Epidermal melanocyte (primary cell): Measurements from ENCODE around the gene TMEM158.
A peak's percentile ranks its signal among the peaks of the same experiment; 100 is the strongest.

ENCODE experiments used
- DNase-seq: peaks from one replicate; pipeline ENCODE4 v3.0.0; 2011; ENCODE audit warnings: low spot score; ENCODE audit not compliant: insufficient read length

The TMEM158 gene

GRCh38 chr3:45204136-45204535, 22.0 kb downstream of the TMEM158 start:
- no peak for DNase-seq

- DNase-seq, result peak; percentile 77
Measured at GRCh38 chr3:45199837-45200648, 26.0 kb downstream of the TMEM158 start.

DNA sequence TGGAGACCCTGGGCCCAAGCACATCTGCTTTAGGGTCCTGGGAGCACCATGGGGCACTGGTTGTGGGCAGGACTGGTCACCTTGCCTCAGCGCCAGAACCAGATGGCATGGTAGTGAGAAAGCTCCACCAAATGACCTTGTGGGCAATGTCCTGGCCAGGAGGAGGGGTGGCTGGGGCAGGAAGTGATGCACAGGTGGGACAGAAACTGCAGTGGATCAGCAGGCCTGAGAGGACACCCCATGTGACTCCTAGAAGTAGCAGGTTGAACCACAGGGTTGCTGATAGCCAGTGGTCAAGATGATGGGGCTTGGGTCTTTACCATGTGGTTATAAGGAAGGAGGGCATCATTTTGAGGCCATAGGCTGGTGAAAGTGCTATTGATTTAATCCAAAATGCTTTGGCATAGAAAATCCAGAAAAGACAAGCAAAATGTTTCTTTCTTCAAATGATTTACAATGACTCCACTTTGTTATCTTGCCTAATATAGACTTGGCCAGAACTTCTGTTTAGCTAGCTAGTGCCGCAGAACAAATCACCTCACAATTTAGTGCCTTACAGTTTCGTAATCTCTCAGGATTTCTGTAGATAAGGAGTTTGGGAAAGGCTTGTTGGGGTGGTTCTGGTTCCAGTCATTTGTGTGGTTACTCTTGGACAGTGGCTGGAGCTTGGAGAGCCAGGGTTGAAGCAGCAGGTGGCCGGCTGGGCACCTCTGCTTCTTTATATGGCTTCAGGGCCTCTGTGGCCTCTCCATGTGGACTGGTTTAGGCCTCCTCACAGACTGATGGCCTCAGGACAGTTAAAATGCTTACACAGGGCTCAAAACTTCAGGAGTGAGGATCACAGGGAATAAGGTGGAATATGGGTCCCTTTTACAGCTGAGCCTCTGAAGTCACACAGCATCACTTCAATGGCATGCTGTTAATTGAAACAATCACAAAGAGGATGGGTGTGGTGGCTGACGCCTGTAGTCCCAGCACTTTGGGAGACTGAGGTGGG, 27.5 kb downstream of the TMEM158 start:
- DNase-seq, result no peak

DNA sequence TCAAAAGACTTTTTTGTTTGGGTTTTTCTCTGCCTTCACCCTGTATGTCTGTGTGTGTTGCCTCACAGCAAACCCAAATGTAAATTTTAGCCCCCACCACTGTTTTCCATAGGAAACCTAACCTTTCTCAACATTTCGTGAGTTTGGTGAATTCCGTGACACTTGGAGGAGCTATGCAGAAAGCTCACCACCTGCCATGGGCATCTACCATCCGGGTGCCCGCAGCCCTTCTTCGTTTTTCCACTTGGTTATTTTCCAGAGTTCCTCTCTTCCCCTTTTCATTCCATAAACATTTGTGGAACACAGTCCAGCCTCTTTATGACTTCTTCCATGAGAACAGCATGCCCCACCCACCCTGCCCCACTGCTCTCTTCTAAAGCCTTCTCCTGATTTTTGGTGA, 31.3 kb downstream of the TMEM158 start:
- DNase-seq, result no peak

DNA sequence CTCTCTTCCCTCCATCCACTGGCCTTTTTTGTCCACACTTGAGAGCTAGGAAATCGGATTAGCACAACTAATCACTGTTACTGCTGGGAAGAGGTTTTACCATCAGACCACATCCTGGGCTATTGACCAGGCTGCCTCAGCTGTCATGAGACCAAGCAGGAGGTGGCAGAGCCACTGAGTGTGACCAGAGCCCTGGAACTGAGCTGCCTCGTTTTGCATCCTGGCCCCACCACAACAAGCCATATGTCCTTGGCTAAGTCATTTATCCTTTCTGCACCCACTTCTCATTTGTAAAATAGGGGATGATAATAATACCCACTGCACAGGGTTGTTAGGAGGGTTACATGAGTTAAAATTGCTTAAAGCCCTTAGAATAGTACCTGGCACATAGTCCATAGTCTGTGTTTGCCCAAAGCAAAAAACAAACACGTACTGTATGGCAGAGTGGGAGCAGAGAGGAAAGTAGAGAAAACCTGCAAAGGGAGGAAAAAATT, 34.1 kb downstream of the TMEM158 start:
- DNase-seq, result no peak

- no peak for DNase-seq
Measured at GRCh38 chr3:45191424-45191823, 34.7 kb downstream of the TMEM158 start.

DNA sequence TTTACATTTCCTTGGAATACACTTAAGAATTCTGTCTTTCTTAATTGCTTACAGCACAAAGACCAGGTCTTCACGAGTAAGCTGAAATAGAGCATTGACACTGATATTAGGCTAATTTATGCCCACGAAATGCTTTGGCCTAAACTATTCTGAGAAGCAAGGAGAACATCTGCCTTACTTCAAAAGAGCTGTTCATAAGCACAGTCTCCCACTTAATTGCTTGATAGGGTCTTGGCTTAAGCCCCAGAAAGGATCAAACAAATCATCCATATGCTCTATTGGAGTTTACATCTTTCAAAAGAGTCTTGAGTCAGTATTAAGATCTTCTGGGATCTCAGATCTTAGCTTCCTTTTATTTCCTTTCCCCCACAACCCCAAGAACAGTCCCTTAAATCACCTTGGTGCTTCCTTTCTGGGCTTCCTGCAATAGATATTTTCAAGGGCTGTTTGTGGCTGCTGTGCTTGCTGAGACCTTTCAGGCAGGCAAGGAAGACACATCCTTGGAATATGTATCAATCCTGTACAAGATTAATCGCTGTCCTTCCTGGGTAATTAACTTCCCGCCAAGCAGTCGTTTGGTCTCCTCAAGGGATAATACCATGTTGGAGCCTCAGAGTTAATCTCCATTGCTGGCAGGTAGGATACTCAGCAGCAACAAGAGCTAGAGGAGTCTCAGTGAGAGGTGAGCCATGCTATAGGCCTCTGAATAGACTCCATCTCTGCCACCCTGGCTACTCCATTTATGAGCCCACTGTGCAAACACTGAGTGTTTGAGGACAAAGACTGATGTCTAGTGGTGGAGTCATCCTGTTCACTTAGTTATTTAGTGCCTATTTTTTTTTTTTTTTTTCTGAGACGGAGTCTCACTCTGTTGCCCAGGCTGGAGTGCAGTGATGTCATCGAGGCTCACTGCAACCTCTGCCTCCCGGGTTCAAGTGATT, 37.1 kb downstream of the TMEM158 start:
- no peak for DNase-seq

GRCh38 chr3:45187694-45188141, 38.4 kb downstream of the TMEM158 start:
- no peak for DNase-seq

GRCh38 chr3:45186871-45187270, 39.2 kb downstream of the TMEM158 start:
- no peak for DNase-seq

GRCh38 chr3:45185461-45185860, 40.6 kb downstream of the TMEM158 start:
- DNase-seq, result no peak

DNA sequence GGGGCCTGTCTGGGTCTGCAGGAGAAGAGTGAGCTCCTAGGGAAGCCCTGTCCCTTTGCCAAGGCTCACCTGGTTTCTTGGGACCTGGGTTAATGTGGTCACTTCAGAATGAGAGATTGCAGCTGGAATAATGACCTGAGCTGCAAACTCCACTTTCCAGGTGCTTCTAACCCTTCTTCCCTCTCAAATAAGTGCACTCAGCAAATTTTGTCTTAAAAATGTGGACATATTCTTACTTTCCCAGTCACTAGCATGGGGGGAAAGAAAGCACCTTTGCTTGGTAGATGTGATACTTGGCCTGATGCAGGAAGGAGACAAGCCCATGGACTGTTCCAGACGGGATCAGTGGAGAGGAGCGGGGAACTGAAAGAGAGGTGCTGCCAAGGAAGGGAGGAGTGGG, 41.0 kb downstream of the TMEM158 start:
- DNase-seq, result no peak

DNA sequence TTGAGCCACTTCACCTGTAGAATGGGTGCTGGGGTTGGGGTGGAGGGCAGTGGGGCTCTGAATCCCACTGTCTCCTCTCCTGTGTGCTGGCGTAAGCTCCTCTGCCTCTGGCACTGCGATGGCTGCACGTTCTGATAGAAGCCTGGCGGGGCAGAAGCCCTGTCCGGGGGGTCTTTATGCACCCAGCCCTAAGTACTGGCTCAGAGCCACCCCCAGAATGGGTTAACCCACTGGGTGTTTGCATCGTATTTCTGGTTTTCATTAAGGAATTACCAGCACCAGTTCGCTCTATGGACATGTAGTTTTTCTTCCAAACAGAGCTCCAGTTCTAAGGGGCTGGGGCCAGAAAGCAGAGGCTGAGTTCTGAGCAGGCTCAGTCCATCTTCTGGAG, 42.2 kb downstream of the TMEM158 start:
- no peak for DNase-seq

DNA sequence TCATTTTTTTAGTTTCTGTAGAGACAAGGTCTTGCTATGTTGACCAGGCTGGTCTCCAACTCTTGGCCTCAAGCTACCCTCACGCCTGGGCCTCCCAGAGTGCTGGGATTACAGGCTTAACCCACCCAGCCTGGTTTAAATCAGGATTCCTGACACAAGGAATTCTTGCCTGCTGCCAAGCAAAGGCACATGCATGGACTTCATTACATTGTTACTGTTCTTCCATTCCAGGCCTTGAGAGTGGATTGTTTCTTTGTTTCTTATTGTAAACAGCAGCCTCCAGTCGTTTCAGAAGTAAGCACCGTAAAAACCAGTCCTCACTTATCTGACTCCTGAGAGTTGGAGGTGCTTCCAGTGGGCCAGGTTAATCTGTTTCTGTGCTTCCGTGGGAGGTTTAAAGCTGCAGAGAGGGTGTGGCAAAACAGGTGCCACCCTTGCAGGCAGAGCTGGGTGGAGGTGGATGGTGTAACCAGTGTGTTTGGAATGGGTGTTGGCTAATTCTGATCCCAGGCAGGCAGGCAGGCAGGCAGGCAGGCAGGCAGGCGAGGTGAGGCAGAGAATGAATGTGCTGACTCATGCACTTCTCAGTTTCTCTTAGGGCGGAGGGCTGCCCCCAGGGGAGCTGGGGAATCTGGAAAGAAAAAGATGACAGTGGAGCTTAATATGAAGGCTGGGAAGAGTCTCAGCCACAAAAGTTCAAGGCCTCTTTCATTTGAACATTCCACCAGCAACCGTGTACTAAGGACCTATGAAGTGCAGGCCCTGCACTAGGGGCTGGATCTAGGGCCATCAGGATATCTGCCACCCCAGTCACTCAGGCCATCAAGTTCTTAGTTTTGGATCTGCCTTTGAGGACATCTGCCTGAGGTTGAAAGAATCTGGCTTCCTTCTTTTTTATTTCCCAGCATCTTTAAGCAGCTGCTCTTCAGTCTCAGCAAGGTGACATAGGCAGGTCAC, 42.9 kb downstream of the TMEM158 start:
- no peak for DNase-seq

DNA sequence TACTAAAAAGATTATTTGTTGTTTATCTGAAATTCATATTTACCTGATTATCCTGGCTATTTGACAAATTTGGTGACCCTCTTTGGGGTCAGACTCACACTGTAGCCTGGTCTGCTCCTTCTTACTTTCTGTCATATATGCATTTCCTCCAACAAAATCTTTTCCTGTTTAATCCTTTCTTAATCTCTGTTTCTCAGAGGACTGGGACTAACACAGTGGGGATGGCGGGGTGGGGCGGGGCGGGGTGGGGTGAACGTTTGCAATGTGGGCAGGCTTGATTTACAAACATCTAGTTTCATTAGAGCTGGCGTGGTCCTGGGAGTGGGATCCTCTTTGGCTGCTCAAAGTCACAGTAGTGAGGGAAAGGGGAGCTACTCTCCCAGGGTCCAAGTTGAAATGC, 44.6 kb downstream of the TMEM158 start:
- no peak for DNase-seq

GRCh38 chr3:45180899-45181298, 45.2 kb downstream of the TMEM158 start:
- no peak for DNase-seq

GRCh38 chr3:45180051-45180450, 46.0 kb downstream of the TMEM158 start:
- no peak for DNase-seq

- DNase-seq, result no peak
Measured at GRCh38 chr3:45179163-45179562, 46.9 kb downstream of the TMEM158 start.

GRCh38 chr3:45178183-45179023, 47.7 kb downstream of the TMEM158 start:
- DNase-seq, result peak; percentile 37

- DNase-seq, result no peak
Measured at GRCh38 chr3:45176912-45177311, 49.2 kb downstream of the TMEM158 start.
